DND-41 (cell line): ENCODE results near the gene PDE4D.

Experiments used
- EZH2 ChIP-seq: IDR thresholded peaks from 3 replicates; pipeline ENCODE4 v1.6.1; 2012; ENCODE audit warnings: borderline replicate concordance, low read depth, mild to moderate bottlenecking, moderate library complexity, low read length, inconsistent platforms; ENCODE audit not compliant: severe bottlenecking
- TF ChIP-seq, protein P1 (sequence below): IDR thresholded peaks from 2 replicates; pipeline ENCODE4 v1.5.1; 2012; ENCODE audit warnings: borderline replicate concordance, low read length, moderate library complexity, mild to moderate bottlenecking; ENCODE audit not compliant: poor library complexity, severe bottlenecking; ENCODE audit errors: extremely low read depth

GRCh38 chr5:59847586-59847985 lies 45.9 kb downstream of the PDE4D start:
- TF ChIP-seq EZH2 = no peak
- TF ChIP-seq, protein P1, sequence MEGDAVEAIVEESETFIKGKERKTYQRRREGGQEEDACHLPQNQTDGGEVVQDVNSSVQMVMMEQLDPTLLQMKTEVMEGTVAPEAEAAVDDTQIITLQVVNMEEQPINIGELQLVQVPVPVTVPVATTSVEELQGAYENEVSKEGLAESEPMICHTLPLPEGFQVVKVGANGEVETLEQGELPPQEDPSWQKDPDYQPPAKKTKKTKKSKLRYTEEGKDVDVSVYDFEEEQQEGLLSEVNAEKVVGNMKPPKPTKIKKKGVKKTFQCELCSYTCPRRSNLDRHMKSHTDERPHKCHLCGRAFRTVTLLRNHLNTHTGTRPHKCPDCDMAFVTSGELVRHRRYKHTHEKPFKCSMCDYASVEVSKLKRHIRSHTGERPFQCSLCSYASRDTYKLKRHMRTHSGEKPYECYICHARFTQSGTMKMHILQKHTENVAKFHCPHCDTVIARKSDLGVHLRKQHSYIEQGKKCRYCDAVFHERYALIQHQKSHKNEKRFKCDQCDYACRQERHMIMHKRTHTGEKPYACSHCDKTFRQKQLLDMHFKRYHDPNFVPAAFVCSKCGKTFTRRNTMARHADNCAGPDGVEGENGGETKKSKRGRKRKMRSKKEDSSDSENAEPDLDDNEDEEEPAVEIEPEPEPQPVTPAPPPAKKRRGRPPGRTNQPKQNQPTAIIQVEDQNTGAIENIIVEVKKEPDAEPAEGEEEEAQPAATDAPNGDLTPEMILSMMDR = no peak
